HG03354 (cell line): ENCODE measurements around the gene LDHA.

Experiments
- ATAC-seq: cut with Tn5 transposase; IDR thresholded peaks from one replicate; pipeline ENCODE4 v1.9.1; 2021; ENCODE audit warnings: mild to moderate bottlenecking; ENCODE audit not compliant: unreplicated experiment, poor library complexity, severe bottlenecking

Gene LDHA

GRCh38 chr11:18394275-18394927 lies at the start of gene LDHA:
TSS of gene LDHA (plus strand) at chr11:18394563. CDS start at chr11:18396843, 2,280 bp downstream.
- ATAC-seq, result peak; percentile 75

GRCh38 chr11:18347471-18348125 lies 46.8 kb upstream of the LDHA start:
- no peak for ATAC-seq

- no peak for ATAC-seq
Measured at GRCh38 chr11:18352581-18352980, 41.8 kb upstream of the LDHA start.

GRCh38 chr11:18358646-18359045 lies 35.7 kb upstream of the LDHA start:
- ATAC-seq, result no peak

- ATAC-seq, result no peak
Measured at GRCh38 chr11:18361154-18361553, 33.2 kb upstream of the LDHA start.

- ATAC-seq, result no peak
Measured at GRCh38 chr11:18364495-18365073, 29.8 kb upstream of the LDHA start.

GRCh38 chr11:18365741-18366140 lies 28.6 kb upstream of the LDHA start:
- ATAC-seq, result no peak

- no peak for ATAC-seq
Measured at GRCh38 chr11:18366286-18366685, 28.1 kb upstream of the LDHA start.

- no peak for ATAC-seq
Measured at GRCh38 chr11:18367431-18367830, 26.9 kb upstream of the LDHA start.

GRCh38 chr11:18368221-18368620 lies 26.1 kb upstream of the LDHA start:
- ATAC-seq, result no peak

- no peak for ATAC-seq
Measured at GRCh38 chr11:18369398-18369797, 25.0 kb upstream of the LDHA start.

- ATAC-seq, result no peak
Measured at GRCh38 chr11:18371279-18371678, 23.1 kb upstream of the LDHA start.

GRCh38 chr11:18372201-18372600 lies 22.2 kb upstream of the LDHA start:
- ATAC-seq, result no peak

GRCh38 chr11:18374956-18375355 lies 19.4 kb upstream of the LDHA start:
- ATAC-seq, result no peak

GRCh38 chr11:18375941-18376340 lies 18.4 kb upstream of the LDHA start:
- no peak for ATAC-seq

- ATAC-seq, result no peak
Measured at GRCh38 chr11:18379201-18379600, 15.2 kb upstream of the LDHA start.

- peak; percentile 86 for ATAC-seq
Measured at GRCh38 chr11:18383388-18384156, 10.8 kb upstream of the LDHA start.

- peak; percentile 69 for ATAC-seq
Measured at GRCh38 chr11:18384157-18384641, 10.2 kb upstream of the LDHA start.

- no peak for ATAC-seq
Measured at GRCh38 chr11:18390088-18390487, 4.3 kb upstream of the LDHA start.
